Natural killer cell (primary cell): ENCODE measurements around the gene MSRB2. TPM values are rescaled to one million over a fixed set of nuclear protein-coding genes. Genes with fewer than 3 reads are reported as not detected.
"Not testable (repeated sequence)": the region's sequence is repeated elsewhere in the genome, so short reads cannot be mapped to it uniquely, and the experiment has no call there.

Source experiments
- ATAC-seq, 3 donors: fragments of 150-1000 bp in 2 of 3; fragments of 200-7000 bp in 1 of 3; cut with Tn5 transposase; 1 replicate in 1 of 3; 2 replicates in 2 of 3; pipeline ENCODE4 v1.10.0; 2021; ENCODE audit warnings: mild to moderate bottlenecking in 2 of 3, moderate library complexity in 2 of 3
- DNase-seq, 2 donors: peaks; one replicate each; pipeline versions ENCODE4 v3.0.0 to v3.0.0-alpha.2; 2013 to 2021; ENCODE audit warnings: mixed read lengths in 1 of 2
- H3K27ac ChIP-seq: one replicate; pipeline ENCODE4 v1.5.1; 2013; ENCODE audit warnings: mild to moderate bottlenecking, low read length
- H3K27me3 ChIP-seq: one replicate; pipeline ENCODE4 v1.6.1; 2013; ENCODE audit warnings: low read length; ENCODE audit not compliant: control insufficient read depth, insufficient read depth
- H3K36me3 ChIP-seq: one replicate; pipeline ENCODE4 v1.6.1; 2013; ENCODE audit warnings: low read length; ENCODE audit not compliant: control insufficient read depth, insufficient read depth
- H3K4me1 ChIP-seq: one replicate; pipeline ENCODE4 v1.6.1; 2013; ENCODE audit warnings: low read length; ENCODE audit not compliant: control insufficient read depth, insufficient read depth
- H3K4me3 ChIP-seq: one replicate; pipeline ENCODE4 v1.5.1; 2013; ENCODE audit warnings: low read length
- H3K9me3 ChIP-seq: one replicate; pipeline ENCODE4 v1.6.1; 2013; ENCODE audit warnings: low read length; ENCODE audit not compliant: control insufficient read depth, insufficient read depth
- H3K27ac Mint-ChIP-seq, 2 donors: one replicate each; pipeline ENCODE4 v1.8.0; 2022; ENCODE audit warnings: mild to moderate bottlenecking in 2 of 2, mixed read lengths in 2 of 2, moderate library complexity in 1 of 2
- H3K27me3 Mint-ChIP-seq, 2 donors: one replicate each; pipeline ENCODE4 v1.8.0; 2022; ENCODE audit warnings: low read depth in 2 of 2, mixed read lengths in 2 of 2
- H3K36me3 Mint-ChIP-seq: one replicate; pipeline ENCODE4 v1.8.0; 2022; ENCODE audit warnings: mixed read lengths
- H3K4me1 Mint-ChIP-seq, 2 donors: one replicate each; pipeline ENCODE4 v1.8.0; 2022; ENCODE audit warnings: mixed read lengths in 2 of 2
- H3K4me3 Mint-ChIP-seq: one replicate; pipeline ENCODE4 v1.8.0; 2022; ENCODE audit warnings: mild to moderate bottlenecking, moderate library complexity, mixed read lengths
- H3K9me3 Mint-ChIP-seq, 2 donors: one replicate each; pipeline ENCODE4 v1.8.0; 2022; ENCODE audit warnings: mixed read lengths in 2 of 2
- CTCF ChIP-seq: fragments of 200-600 bp; IDR thresholded peaks from one replicate; pipeline ENCODE4 v1.8.0; 2022; ENCODE audit warnings: antibody characterized with exemption
- WGBS: methylation state at CpG from one replicate; pipeline ENCODE4 v1.1.7; 2013; ENCODE audit warnings: missing lambda C conversion rate; ENCODE audit not compliant: insufficient coverage; 5-methylcytosine and 5-hydroxymethylcytosine counted together
- intact Hi-C: fragments of 100-400 bp; cut with micrococcal nuclease; formaldehyde crosslinking; loops from one replicate; pipeline ENCODE4 v1.14.2; 2022
- total RNA-seq, 4 donors: library from RNA; stranded (reverse); fragments of 120-200 nt in 1 of 4; gene quantifications; one replicate each; pipeline versions ENCODE4 v1.2.3 to v1.2.4, GENCODE V29; 2013 to 2022

MSRB2 gene
- total RNA-seq, 3 donors from 2014 or later (not counting 1 experiment from before 2014, with no cell fraction given): 3.3 to 5.6 (median 3.8) TPM

- H3K4me1 Mint-ChIP-seq: peaks cover 0 to 6% of the 10 kb centered on the region in 2 donors
- Histone ChIP-seq H3K27ac (no peak overlapping the region), H3K36me3 (no peaks in the 10 kb centered on the region), H3K4me1 (no peaks in the 10 kb centered on the region), H3K27me3 (no peaks in the 10 kb centered on the region), H3K4me3 (no peak overlapping the region), H3K9me3 (no peaks in the 10 kb centered on the region)
- no peaks in the 10 kb centered on the region for H3K36me3 Mint-ChIP-seq
- H3K9me3 Mint-ChIP-seq: no peaks in the 10 kb centered on the region
- no peak for TF ChIP-seq CTCF
- DNase-seq (no peak), ATAC-seq (no peak)
- no peak overlapping the region for H3K4me3 Mint-ChIP-seq
- peaks cover 6 to 9% of the 10 kb centered on the region in 2 donors for H3K27me3 Mint-ChIP-seq
- no peak overlapping the region for H3K27ac Mint-ChIP-seq
- intact Hi-C loops: loop anchor here (2.0 kb wide), 1 partner anchor 1076 kb away; no protein-coding TSS in a partner anchor
- WGBS: 89% methylated on average over 10 of the region's 10 CpGs
Measured at GRCh38 chr10:23069019-23069815, 26.2 kb upstream of the MSRB2 start.

- DNase-seq, H3K36me3 ChIP-seq, H3K4me3 ChIP-seq, H3K9me3 ChIP-seq, H3K27me3 ChIP-seq, ATAC-seq, H3K4me1 Mint-ChIP-seq, H3K27ac Mint-ChIP-seq, H3K4me3 Mint-ChIP-seq, H3K9me3 Mint-ChIP-seq, H3K4me1 ChIP-seq, H3K36me3 Mint-ChIP-seq, H3K27ac ChIP-seq, intact Hi-C loops: not testable (repeated sequence)
- WGBS: 91% methylated on average over 12 of the region's 12 CpGs
- H3K27me3 Mint-ChIP-seq: peaks cover 6 to 12% of the 10 kb centered on the region in 2 donors
Measured at GRCh38 chr10:23070092-23070912, 25.1 kb upstream of the MSRB2 start.

GRCh38 chr10:23070913-23071218 is 24.5 kb upstream of the MSRB2 start:
- Histone ChIP-seq H3K9me3 (no peaks in the 10 kb centered on the region), H3K36me3 (no peaks in the 10 kb centered on the region), H3K4me3 (no peak overlapping the region), H3K27me3 (no peaks in the 10 kb centered on the region), H3K4me1 (no peaks in the 10 kb centered on the region), H3K27ac (no peak overlapping the region)
- H3K4me3 Mint-ChIP-seq: no peak overlapping the region
- no peak overlapping the region for H3K27ac Mint-ChIP-seq
- ATAC-seq (no peak), DNase-seq (no peak)
- H3K27me3 Mint-ChIP-seq: peaks cover 6 to 12% of the 10 kb centered on the region in 2 donors
- 76% methylated on average over 3 of the region's 3 CpGs for WGBS
- intact Hi-C loops: no loop called here
- peaks cover 0 to 6% of the 10 kb centered on the region in 2 donors for H3K4me1 Mint-ChIP-seq
- H3K9me3 Mint-ChIP-seq: no peaks in the 10 kb centered on the region
- TF ChIP-seq CTCF: no peak
- H3K36me3 Mint-ChIP-seq: no peaks in the 10 kb centered on the region

- intact Hi-C loops: not testable (repeated sequence)
Measured at GRCh38 chr10:23072593-23072992, 22.8 kb upstream of the MSRB2 start.

More at GRCh38 chr10:23072593-23072992, 22.8 kb upstream of the MSRB2 start:
- not testable (repeated sequence) for H3K4me1 Mint-ChIP-seq, H3K9me3 ChIP-seq, H3K9me3 Mint-ChIP-seq, H3K27me3 ChIP-seq, H3K36me3 Mint-ChIP-seq, H3K27ac Mint-ChIP-seq, DNase-seq, ATAC-seq, H3K4me3 Mint-ChIP-seq, H3K4me1 ChIP-seq, H3K4me3 ChIP-seq, H3K36me3 ChIP-seq, H3K27ac ChIP-seq
- peaks cover 6 to 15% of the 10 kb centered on the region in 2 donors for H3K27me3 Mint-ChIP-seq
- 65% methylated on average over 2 of the region's 3 CpGs for WGBS
